GM21619 (cell line): Measurements from ENCODE around the gene C9orf152.
"Not testable (repeated sequence)": the region's sequence is repeated elsewhere in the genome, so short reads cannot be mapped to it uniquely, and the experiment has no call there.

Experiments
- ATAC-seq: cut with Tn5 transposase; IDR thresholded peaks from one replicate; pipeline ENCODE4 v1.9.1; 2021; ENCODE audit not compliant: unreplicated experiment

Gene C9orf152

DNA sequence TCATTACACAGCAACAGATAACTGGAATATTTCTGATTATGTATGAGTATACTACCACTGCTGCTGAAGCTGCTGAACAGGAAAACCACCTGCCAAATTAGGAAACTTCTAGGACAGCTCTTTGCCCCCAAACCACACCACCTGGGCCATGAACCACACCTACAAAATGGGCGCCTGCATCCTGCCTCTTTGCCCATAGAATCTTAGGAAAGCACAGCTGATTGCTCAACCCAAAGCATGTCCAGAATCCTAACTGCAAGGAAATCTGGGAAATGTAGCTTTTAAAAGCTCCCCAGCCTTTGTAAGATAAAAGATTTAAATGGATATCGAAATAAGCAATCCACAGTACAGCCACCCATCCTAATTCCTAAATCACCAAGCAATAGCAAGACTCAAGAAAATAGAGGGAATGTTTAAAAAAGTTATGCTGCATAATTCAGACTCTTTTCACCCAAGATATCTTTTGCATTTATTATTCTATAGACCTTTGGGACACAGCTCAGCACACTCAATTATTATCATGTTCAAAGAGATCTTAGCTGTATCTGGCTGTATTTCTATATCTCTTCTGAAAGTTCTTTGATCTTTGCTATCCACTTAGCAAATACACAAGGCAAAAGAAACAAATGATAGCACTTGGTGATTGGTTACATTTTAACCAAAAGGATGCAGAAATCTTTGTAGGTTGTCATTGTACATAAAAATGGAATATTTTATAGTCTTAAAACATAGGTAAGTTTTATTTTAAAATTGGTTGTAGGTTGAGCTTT, 6.8 kb upstream of the C9orf152 start:
- ATAC-seq, result no peak

- no peak for ATAC-seq
Observed at GRCh38 chr9:110214090-110214489, 6.1 kb upstream of the C9orf152 start.

- ATAC-seq, result no peak
Observed at GRCh38 chr9:110213413-110214044, 5.6 kb upstream of the C9orf152 start.

DNA sequence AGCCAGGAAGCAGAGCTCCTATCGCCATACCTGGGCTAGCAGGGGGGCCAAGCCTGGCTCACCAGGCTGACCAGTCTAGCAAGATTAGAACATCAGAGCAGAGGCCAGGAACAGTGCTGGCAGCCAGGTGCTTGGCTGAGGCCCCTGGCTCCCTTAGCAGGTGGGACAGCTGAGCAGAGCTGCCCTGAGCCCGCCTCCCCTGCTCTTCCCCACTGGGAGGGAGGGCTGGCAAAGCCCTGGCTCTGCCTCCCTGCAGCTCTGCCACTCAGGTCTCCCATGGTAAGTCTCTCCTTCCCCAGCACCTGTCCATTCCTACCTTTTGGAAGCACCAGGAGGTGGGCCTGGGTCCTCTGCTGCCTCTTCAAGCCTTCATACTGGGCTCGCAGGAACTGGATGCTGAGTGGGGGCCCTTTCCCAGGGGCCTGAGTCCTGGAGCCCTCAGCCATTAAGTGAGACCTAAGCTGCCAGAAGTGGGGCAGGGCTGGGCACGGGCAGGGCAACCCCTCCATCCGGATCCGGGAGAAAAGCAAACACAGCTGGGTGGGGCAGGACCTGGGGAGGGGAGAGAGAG, 803 bp downstream of the C9orf152 start:
- ATAC-seq, result no peak

DNA sequence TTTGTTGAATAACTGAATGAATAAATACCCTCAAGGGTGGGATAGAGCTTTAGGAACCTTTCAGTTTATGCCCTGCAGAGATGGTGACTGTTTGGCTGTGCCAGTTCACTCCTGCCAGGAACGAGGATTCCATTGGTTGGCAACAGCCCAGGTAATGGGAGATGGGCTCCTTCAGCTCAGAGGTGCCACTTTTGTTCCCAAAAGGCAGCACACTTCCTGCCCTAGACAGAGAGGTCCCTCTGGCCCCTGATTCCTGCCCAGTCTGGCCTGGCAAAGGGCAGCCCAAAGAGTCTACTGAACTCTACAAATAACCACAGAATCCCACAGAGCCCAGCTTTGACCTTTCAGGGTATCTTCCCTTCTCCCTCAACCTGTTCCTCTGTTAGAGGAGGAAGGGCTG, 1.6 kb downstream of the C9orf152 start:
- ATAC-seq, result no peak

DNA sequence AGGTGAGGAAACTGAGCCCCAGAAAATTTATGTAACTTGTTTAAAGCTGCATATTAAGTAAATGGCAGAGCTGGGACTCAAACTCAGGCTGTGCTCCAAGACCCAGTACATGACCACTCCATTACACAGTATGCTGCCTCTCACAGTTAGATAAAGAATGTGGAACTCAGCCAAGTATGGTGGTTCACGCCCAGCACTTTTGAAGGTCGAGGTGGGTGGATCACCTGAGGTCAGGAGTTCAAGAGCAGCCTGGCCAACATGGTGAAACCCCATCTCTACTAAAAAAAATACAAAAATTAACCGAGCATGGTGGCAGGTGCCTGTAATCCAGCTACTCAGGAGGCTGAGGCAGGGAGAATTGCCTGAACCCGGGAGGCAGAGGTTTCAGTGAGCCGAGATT, 2.3 kb downstream of the C9orf152 start:
- not testable (repeated sequence) for ATAC-seq

GRCh38 chr9:110202232-110202631, 5.7 kb downstream of the C9orf152 start:
- ATAC-seq, result no peak

DNA sequence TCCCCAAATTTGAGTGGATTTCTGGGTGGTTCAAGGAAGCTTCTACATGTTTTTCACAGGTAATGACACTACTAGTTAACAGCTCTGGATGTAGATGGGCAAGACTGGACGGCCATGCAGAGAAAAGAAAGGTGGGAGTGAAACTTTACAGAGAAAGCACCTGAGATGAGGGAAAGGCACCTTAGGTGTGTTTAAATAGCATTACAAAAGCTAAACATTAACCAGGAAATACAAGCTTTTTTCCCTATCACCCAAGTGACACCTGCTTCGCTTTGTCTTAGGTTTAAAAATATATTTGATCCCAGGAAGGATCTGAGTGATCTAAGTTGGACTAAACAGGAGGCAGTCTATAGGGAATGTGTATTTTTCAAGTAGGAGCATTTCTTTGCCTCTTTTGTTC, 8.3 kb downstream of the C9orf152 start:
- no peak for ATAC-seq

- no peak for ATAC-seq
Observed at GRCh38 chr9:110198357-110198756, 9.6 kb downstream of the C9orf152 start.

DNA sequence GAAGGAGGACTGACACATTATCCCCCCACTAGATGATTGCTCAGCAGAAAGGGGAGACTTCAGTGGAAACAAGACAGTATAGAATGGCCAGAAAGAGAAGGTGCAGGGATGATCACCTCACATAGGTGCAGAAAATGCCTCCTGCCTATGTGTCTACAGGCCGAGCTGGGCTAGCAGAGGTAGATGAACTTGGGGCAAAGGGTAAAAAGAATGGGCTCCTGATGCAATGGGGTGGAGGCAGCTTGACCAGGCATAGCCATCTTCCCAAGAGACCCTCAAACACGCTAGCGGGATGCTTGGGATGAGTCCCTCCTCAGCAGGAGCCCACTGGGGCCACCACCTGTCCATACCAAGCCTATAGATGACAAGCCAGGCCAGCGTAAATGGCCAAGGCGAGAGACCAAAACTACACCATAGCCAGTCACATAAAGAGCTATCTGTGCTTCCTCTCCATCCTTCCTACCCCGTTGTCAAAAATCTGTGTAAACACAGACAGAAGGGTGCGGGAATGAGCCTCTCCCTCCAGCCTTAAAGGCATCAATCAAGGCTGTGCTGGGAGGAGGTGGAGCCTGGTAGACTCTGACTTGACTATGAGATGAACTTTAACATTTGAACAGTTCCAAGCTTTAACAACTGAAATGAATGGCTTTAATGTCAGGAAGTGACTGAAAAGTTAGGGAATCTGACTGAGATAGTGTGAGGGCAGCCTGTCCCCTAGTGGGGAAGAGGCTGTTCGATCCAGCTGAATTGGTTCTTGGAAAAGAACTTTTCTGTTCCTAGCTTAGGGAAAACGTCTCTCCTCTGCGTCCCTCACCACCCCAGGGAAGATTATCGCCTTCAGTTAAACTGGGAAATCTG, 10.4 kb downstream of the C9orf152 start:
- no peak for ATAC-seq

GRCh38 chr9:110196084-110196499, 11.9 kb downstream of the C9orf152 start:
- ATAC-seq, result not testable (repeated sequence)

DNA sequence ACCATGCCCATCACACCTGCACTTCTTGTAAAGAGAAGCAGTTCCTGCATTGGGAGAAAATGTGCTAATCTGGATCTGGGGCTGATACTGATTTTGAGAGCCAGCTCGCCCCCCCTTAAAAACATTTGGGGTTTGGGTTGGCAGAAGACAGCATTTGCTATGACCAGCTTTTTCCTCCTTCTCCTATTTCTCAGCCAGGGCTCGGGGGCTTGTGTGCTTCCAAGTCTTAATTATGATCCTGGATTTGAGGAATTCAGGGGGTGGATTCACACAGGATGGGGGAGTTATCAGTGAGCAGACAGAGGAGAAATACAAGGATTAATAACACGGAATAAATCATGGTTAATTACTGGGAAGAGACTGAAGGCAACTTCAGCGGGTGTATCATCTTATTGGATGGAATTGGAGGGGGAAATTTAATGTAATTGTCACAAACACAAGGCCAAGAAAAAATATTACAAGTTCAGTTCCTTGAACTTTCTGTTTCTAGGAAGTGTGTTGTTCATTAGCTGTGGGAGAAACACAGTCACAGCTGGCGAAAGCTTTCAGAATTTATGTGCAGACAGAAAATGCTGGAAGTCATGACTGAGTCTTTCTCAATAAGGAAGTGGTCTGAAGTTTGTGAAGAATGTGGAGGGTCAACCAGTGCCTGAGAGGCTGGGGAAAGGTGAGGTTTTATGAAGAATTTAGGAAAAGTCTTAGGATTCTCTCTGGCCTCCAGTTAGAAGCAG, 15.3 kb downstream of the C9orf152 start:
- ATAC-seq, result no peak

DNA sequence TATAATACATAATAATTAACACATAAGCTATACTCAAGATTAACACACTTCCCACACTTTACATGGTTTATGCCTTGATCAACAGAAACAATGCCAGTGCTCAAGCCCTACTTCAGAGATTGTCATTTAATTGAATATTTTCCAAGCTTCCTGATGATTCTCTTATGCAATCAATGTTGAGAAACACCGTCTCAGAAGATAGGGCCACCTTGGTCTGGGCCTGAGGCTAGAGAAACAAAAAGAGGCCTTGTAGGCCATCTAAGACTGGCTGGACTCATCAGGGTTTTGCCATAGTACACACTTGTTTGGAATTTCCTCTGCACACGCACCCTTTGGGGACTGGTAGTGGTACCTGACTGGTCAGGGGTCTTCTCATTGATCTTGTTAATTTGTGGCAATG, 16.3 kb downstream of the C9orf152 start:
- no peak for ATAC-seq

DNA sequence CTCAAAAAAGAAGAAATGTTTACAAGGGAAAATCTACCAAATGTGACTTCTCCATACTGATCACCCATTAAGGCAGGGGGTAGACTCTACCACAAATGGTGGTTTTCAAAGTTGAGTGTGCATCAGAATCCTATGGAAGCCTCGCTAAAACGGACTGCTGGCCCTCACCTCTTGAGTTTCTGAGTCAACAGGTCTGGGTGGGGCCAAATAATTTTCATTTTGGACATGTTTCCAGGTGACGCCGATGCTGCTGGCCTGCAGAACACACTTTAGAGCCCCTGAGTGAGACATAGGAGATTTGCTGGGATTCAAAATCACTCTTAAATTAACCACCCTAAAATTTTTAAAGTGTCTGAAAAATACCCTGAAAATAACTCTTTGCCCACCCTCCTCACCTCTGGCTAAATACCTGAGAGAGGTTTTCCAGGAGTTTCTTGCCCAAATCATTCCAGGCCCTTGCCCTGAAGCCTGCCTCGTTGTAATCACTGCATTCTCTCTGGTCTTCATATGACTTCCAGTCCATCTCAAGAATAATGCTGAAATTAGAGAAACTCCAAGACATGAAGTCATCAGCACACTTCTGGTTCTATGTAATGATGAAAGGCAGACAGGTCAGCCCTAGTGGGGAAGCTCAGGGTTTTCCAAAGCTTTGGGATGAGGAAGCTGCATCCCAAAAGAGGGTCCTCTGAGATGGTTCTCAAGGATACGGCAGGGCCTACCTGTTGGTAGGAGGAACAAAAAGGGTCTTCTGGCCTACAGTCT, 18.2 kb downstream of the C9orf152 start:
- no peak for ATAC-seq

- ATAC-seq, result no peak
Observed at GRCh38 chr9:110188991-110189390, 19.0 kb downstream of the C9orf152 start.

DNA sequence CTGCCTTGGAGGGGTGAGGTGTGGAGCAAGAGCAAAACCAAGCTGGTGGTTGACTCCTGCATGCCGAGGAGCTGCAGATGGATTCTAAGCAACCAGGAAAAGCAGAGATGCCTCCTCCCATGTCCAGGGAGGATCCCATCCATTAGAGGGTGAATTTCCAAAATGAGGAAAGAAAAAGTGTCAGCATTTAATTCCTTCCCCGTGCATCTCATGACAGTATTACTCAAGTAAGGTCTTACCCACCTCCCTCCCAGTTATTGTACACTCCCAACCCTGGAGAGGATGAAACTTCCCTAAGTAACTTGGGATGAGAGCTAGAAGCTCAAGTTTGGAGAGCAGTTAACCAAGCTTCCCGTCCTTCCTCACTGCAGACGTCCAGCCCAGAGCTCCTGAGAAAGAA, 19.9 kb downstream of the C9orf152 start:
- no peak for ATAC-seq

DNA sequence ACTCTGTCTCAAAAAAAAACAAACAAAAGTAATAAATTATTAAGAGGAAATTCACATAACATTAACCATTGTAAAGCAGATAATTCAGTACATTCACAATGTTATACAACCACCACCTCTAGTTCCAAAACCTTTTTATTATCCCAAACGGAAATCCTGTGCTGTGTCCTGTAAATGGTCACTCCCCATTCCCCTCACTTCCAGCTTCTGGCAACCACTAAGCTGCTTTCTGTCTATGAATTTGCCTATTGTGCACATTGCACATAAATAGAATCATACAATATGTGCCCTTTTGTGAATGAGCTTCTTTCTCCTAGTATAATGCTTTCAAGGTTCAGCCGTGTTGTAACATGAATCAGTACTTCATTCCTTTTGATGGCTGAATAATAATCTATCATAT, 20.8 kb downstream of the C9orf152 start:
- ATAC-seq, result no peak

GRCh38 chr9:110186254-110186653, 21.7 kb downstream of the C9orf152 start:
- ATAC-seq, result no peak

DNA sequence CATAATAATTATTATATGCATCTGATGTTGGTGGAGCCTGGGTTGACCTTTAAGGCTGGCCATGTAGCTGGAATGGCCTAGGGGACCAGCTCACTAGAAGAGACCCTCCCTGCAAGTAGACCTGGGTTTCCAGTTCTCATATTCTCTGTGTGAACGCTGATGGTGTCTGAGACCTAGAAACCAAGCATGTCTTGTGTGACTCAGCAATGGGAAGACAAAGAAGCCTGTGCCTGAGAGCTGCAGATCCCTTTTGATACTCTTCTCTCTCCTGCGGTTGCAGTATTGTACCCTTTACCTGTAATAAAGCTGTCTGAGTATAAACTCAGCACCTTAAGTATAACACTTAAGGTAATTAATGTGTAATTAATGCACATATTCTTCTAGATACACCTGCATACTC, 22.2 kb downstream of the C9orf152 start:
- no peak for ATAC-seq
